DND-41 (cell line): Measurements from ENCODE around the gene TGIF1.

Source experiments
- CTCF ChIP-seq: IDR thresholded peaks from 2 replicates; pipeline ENCODE4 v1.5.1; 2012; ENCODE audit warnings: borderline replicate concordance, low read length, moderate library complexity, mild to moderate bottlenecking; ENCODE audit not compliant: poor library complexity, severe bottlenecking; ENCODE audit errors: extremely low read depth
- EZH2 ChIP-seq: IDR thresholded peaks from 3 replicates; pipeline ENCODE4 v1.6.1; 2012; ENCODE audit warnings: borderline replicate concordance, low read depth, mild to moderate bottlenecking, moderate library complexity, low read length, inconsistent platforms; ENCODE audit not compliant: severe bottlenecking

- no peak for TF ChIP-seq CTCF
- TF ChIP-seq EZH2: no peak
These were observed 10.9 kb downstream of the TGIF1 start for GRCh38 chr18:3460823-3461398.
